ENCODE data around the gene DRGX.

DNA sequence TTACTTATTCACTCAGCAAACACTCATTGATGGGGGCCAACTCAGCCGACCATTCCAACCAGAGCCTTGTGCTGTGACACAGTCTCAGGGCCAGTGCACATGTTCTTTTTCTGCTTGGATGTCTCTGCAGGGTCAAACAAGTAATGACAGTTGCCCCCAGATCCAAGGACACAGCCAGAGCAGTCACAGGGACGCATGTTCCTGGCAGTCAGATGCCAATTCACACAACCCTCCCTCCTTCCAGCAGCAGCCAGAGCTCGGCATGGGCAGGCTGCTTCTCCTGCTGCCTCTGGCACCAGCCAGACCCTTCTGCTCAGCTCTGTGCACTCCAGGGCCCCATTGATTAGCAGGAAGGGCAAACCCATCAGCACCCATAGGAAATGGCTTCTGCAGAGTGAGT is 20.3 kb downstream of the DRGX start:
- TF ChIP-seq, protein P1, sequence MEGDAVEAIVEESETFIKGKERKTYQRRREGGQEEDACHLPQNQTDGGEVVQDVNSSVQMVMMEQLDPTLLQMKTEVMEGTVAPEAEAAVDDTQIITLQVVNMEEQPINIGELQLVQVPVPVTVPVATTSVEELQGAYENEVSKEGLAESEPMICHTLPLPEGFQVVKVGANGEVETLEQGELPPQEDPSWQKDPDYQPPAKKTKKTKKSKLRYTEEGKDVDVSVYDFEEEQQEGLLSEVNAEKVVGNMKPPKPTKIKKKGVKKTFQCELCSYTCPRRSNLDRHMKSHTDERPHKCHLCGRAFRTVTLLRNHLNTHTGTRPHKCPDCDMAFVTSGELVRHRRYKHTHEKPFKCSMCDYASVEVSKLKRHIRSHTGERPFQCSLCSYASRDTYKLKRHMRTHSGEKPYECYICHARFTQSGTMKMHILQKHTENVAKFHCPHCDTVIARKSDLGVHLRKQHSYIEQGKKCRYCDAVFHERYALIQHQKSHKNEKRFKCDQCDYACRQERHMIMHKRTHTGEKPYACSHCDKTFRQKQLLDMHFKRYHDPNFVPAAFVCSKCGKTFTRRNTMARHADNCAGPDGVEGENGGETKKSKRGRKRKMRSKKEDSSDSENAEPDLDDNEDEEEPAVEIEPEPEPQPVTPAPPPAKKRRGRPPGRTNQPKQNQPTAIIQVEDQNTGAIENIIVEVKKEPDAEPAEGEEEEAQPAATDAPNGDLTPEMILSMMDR (IDR thresholded peaks at IDR 0.05; ENCODE audit: low read depth, low read length): no peak
- no peak for TF ChIP-seq POLR2A (IDR thresholded peaks at IDR 0.05; ENCODE audit: extremely low read depth, insufficient read length)
- no peak for TF ChIP-seq MYC (IDR thresholded peaks at IDR 0.05; ENCODE audit: low read depth, low read length)
- TF ChIP-seq, protein P2, sequence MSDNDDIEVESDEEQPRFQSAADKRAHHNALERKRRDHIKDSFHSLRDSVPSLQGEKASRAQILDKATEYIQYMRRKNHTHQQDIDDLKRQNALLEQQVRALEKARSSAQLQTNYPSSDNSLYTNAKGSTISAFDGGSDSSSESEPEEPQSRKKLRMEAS (IDR thresholded peaks at IDR 0.05; ENCODE audit: low read depth, low read length): no peak

All from NB4 (cell line).